Placental pericyte (primary cell): ENCODE data around the gene MSH6. TPM values are rescaled to one million over a fixed set of nuclear protein-coding genes. Genes with fewer than 3 reads are reported as not detected.

Experiments used
- small RNA-seq: library from RNA; depleted of rRNA; stranded (forward); fragments of <200 nt; gene quantifications from one replicate; pipeline ENCODE3, GENCODE V24; 2012; ENCODE audit warnings: low replicate concordance
- total RNA-seq: library from RNA; depleted of rRNA; stranded (reverse); fragments of >200 nt; gene quantifications from 2 replicates; pipeline ENCODE4 v1.2.3, GENCODE V29; 2012

The MSH6 gene, protein sequence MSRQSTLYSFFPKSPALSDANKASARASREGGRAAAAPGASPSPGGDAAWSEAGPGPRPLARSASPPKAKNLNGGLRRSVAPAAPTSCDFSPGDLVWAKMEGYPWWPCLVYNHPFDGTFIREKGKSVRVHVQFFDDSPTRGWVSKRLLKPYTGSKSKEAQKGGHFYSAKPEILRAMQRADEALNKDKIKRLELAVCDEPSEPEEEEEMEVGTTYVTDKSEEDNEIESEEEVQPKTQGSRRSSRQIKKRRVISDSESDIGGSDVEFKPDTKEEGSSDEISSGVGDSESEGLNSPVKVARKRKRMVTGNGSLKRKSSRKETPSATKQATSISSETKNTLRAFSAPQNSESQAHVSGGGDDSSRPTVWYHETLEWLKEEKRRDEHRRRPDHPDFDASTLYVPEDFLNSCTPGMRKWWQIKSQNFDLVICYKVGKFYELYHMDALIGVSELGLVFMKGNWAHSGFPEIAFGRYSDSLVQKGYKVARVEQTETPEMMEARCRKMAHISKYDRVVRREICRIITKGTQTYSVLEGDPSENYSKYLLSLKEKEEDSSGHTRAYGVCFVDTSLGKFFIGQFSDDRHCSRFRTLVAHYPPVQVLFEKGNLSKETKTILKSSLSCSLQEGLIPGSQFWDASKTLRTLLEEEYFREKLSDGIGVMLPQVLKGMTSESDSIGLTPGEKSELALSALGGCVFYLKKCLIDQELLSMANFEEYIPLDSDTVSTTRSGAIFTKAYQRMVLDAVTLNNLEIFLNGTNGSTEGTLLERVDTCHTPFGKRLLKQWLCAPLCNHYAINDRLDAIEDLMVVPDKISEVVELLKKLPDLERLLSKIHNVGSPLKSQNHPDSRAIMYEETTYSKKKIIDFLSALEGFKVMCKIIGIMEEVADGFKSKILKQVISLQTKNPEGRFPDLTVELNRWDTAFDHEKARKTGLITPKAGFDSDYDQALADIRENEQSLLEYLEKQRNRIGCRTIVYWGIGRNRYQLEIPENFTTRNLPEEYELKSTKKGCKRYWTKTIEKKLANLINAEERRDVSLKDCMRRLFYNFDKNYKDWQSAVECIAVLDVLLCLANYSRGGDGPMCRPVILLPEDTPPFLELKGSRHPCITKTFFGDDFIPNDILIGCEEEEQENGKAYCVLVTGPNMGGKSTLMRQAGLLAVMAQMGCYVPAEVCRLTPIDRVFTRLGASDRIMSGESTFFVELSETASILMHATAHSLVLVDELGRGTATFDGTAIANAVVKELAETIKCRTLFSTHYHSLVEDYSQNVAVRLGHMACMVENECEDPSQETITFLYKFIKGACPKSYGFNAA (N-terminal part only)
- 53.4 and 54.3 TPM in 2 replicates for total RNA-seq

DNA sequence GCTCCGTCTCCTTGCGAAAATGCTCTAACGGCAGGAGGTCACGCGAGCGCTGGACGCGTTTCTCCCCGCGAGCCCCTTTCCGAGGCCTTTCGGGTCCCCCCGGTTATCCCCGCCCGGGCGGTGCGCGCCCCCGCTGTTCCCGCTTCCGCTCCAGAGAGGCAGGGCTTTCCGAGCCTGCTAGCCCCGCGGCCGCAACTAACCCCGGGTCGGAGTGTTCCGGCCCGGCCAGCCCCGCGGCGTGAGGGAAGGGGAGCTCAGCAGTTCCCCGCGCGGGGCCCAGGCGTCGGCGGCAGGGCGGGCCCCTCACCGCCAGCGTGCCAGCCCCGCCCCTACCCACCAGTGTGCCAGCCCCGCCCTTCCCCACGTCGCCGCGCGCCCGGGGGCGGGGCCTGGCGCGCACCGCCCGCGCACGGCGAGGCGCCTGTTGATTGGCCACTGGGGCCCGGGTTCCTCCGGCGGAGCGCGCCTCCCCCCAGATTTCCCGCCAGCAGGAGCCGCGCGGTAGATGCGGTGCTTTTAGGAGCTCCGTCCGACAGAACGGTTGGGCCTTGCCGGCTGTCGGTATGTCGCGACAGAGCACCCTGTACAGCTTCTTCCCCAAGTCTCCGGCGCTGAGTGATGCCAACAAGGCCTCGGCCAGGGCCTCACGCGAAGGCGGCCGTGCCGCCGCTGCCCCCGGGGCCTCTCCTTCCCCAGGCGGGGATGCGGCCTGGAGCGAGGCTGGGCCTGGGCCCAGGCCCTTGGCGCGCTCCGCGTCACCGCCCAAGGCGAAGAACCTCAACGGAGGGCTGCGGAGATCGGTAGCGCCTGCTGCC lies at the start of gene MSH6:
Gene MSH6 (plus strand): TSS at position 475 of the 815 bp plus-strand sequence. CDS start 89 bp downstream, at position 564.

Small RNA genes within 50 kb of the gene (small RNA-seq; reads per million reads assigned to genes)
- gene RF00026 = not detected
- not detected for gene RPL36AP15

Other genes starting within 250 kb of the MSH6 start
- gene KCNK12, start 212.2 kb upstream of the MSH6 start, total RNA-seq = under 0.01 TPM in 1 of 2 replicates, not detected in the other
- gene FBXO11, start 123.4 kb downstream of the MSH6 start, total RNA-seq = 34.6 and 60.0 TPM in 2 replicates